Pancreas (tissue), 10 donors: ENCODE results near the gene SWSAP1. TPM values are rescaled to one million over a fixed set of nuclear protein-coding genes. Genes with fewer than 3 reads are reported as not detected.

Source experiments
- ATAC-seq, 4 donors: fragments of 200-7000 bp; cut with Tn5 transposase; one replicate each; pipeline versions ENCODE4 v1.8.0 to v1.9.1; 2020; ENCODE audit warnings: mild to moderate bottlenecking in 4 of 4, moderate library complexity in 4 of 4
- DNase-seq, 6 donors: peaks; one replicate each; pipeline ENCODE4 v3.0.0-alpha.2; 2020
- FAIRE-seq: peaks from 2 replicates; lab custom pipeline; 2012; peaks lifted over from hg19 to GRCh38; lab: Jason Lieb, UNC
- H3K27ac ChIP-seq, 4 donors: fragments of 200-600 bp; sonication (generic); 1 replicate in 3 of 4; 2 replicates in 1 of 4; pipeline versions ENCODE4 v1.5.0 to v1.8.0; 2020
- H3K27me3 ChIP-seq, 4 donors: fragments of 200-600 bp; one replicate each; pipeline ENCODE4 v1.8.0; 2021
- H3K36me3 ChIP-seq, 3 donors: fragments of 200-600 bp; sonication (generic) in 1 of 3; one replicate each; pipeline versions ENCODE4 v1.5.0 to v1.8.0; 2020 to 2021
- H3K4me1 ChIP-seq, 3 donors: fragments of 200-600 bp; one replicate each; pipeline ENCODE4 v1.8.0; 2021
- H3K4me3 ChIP-seq, 4 donors: fragments of 200-600 bp; sonication (generic) in 2 of 4; one replicate each; pipeline versions ENCODE4 v1.5.0 to v1.8.0; 2020 to 2021
- H3K9me3 ChIP-seq, 4 donors: fragments of 200-600 bp; one replicate each; pipeline ENCODE4 v1.8.0; 2021
- CTCF ChIP-seq, 4 donors: fragments of 200-600 bp; sonication (generic) in 3 of 4; IDR thresholded peaks; one replicate each; pipeline versions ENCODE4 v1.5.0 to v1.8.0; 2021; ENCODE audit warnings: antibody characterized with exemption in 4 of 4
- WGBS, 2 donors: extraction: QIAGEN DNeasy Blood & Tissue Kit; methylation state at CpG; one replicate each; pipeline ENCODE4 v1.1.7; 2013; 5-methylcytosine and 5-hydroxymethylcytosine counted together
- intact Hi-C, 3 donors: fragments of 100-400 bp; cut with DNase I; formaldehyde crosslinking; loops; one replicate each; pipeline versions ENCODE4 v1.11.1 to v1.14.2; 2022
- polyA plus RNA-seq, 2 donors: library from polyadenylated mRNA; stranded (reverse); fragments of 200-250 nt; gene quantifications; one replicate each; pipeline ENCODE4 v1.2.3, GENCODE V29; 2013
- total RNA-seq, 6 donors: library from RNA; stranded (reverse); fragmentation: NEBNext Ultra II Directional in 4 of 6; extraction: Animal tissue kit (Norgen Biotek cat#: 25700) in 4 of 6; gene quantifications; one replicate each; pipeline versions ENCODE4 v1.2.1 to v1.2.4, GENCODE V29; 2021 to 2023
- donor health status: healthy with polysubstance abuse.
- donor health status: DM: no; HTN: no; CAD: no; lungs with moderate emphysema.
- donor health status: DM: no; HTN: no; CAD: no.
- donor health status: control.
- donor health status: control.
- donor health status: Bipolar disorder and iron deficiency.
- donor health status: DM: yes; HTN: yes; CAD: no.
- donor health status: DM: no; HTN: no; CAD: no.
- donor health status: DM: no; HTN: no; CAD: no.
- donor health status: DM: yes; HTN: yes; CAD: no.

Gene SWSAP1
- 1 to 10 TPM in 4 of 6 donors, under 1 TPM in 2; 0.55 to 1.5 (median 1.1) TPM for total RNA-seq
- polyA plus RNA-seq: 1 to 10 TPM; 1.8 to 2.7 TPM

GRCh38 chr19:11374433-11375142 lies at the start of gene SWSAP1:
Gene SWSAP1 (plus strand): TSS chr19:11374666. CDS start chr19:11374681, 15 bp downstream.
- H3K36me3 ChIP-seq: no peaks in the 10 kb centered on the region
- H3K4me1 ChIP-seq: peaks cover 4 to 28% (median 5%) of the 10 kb centered on the region in 3 donors
- H3K27me3 ChIP-seq: no peaks in the 10 kb centered on the region
- ATAC-seq (peak; percentile 92 to 94 (median 92)), DNase-seq (peak; percentile 95 to 99 (median 99)), FAIRE-seq (peak; percentile 94)
- WGBS, 2 donors: 0% methylated on average over 44 of the region's 44 CpGs
- H3K4me3 ChIP-seq: peak within 1 kb of the TSS; percentile 33 to 51 (median 46)
- intact Hi-C loops: no loop called here
- TF ChIP-seq CTCF (IDR thresholded peaks at IDR 0.05): no peak
- no peaks in the 10 kb centered on the region for H3K9me3 ChIP-seq
- peak within 1 kb of the TSS; percentile 79 to 97 (median 93) for H3K27ac ChIP-seq

- Histone ChIP-seq H3K4me3 (no peak overlapping the region), H3K36me3 (peaks cover 0 to 40% (median 7%) of the 10 kb centered on the region in 3 donors), H3K27ac (peak overlapping the region in 1 of 4 donors; percentile 68), H3K9me3 (no peaks in the 10 kb centered on the region), H3K27me3 (no peaks in the 10 kb centered on the region), H3K4me1 (peaks cover 3 to 16% (median 7%) of the 10 kb centered on the region in 3 donors)
- no peak for ATAC-seq
- TF ChIP-seq CTCF (IDR thresholded peaks at IDR 0.05): no peak
- WGBS, 2 donors: 77 to 81% methylated on average over 17 of the region's 17 CpGs
- DNase-seq: peak in 1 of 6 donors; percentile 45
- FAIRE-seq: no peak
- intact Hi-C loops: no loop called here
Measured at GRCh38 chr19:11324748-11325389, 49.6 kb upstream of the SWSAP1 start.

GRCh38 chr19:11325544-11325943 lies 48.9 kb upstream of the SWSAP1 start:
- Histone ChIP-seq H3K27ac (no peak overlapping the region), H3K36me3 (peaks cover 0 to 40% (median 7%) of the 10 kb centered on the region in 3 donors)
- FAIRE-seq: no peak

GRCh38 chr19:11330127-11330526 lies 44.3 kb upstream of the SWSAP1 start:
- intact Hi-C loops: no loop called here
- H3K36me3 ChIP-seq: peaks cover 4 to 74% (median 19%) of the 10 kb centered on the region in 3 donors
- WGBS, 2 donors: 88% methylated on average over 4 of the region's 4 CpGs
- TF ChIP-seq CTCF (IDR thresholded peaks at IDR 0.05): no peak
- no peaks in the 10 kb centered on the region for H3K27me3 ChIP-seq
- no peak for DNase-seq
- no peak for FAIRE-seq
- no peaks in the 10 kb centered on the region for H3K9me3 ChIP-seq
- no peak for ATAC-seq
- H3K4me1 ChIP-seq: no peaks in the 10 kb centered on the region
- no peak overlapping the region for H3K4me3 ChIP-seq
- H3K27ac ChIP-seq: no peak overlapping the region

More at GRCh38 chr19:11325544-11325943, 48.9 kb upstream of the SWSAP1 start:
- WGBS, 2 donors: 90 to 99% methylated on average over 7 of the region's 7 CpGs
- H3K9me3 ChIP-seq: no peaks in the 10 kb centered on the region
- intact Hi-C loops: no loop called here
- H3K4me3 ChIP-seq: no peak overlapping the region
- H3K4me1 ChIP-seq: peaks cover 3 to 16% (median 7%) of the 10 kb centered on the region in 3 donors
- no peaks in the 10 kb centered on the region for H3K27me3 ChIP-seq
- no peak for ATAC-seq
- peak in 1 of 6 donors; percentile 10 for DNase-seq
- TF ChIP-seq CTCF (IDR thresholded peaks at IDR 0.05): no peak
